Endothelial cell of umbilical vein (primary cell): Measurements from ENCODE around the gene VEGFA. TPM values are rescaled to one million over a fixed set of nuclear protein-coding genes. Genes with fewer than 3 reads are reported as not detected.

ENCODE experiments used
- BruUV-seq: library from RNA; stranded (reverse); fragments of 400-500 nt; replicated peaks from 2 replicates; lab custom pipeline; 2021; lab: Mats Ljungman, UMichigan
- CTCF ChIA-PET: fragments of 300-600, 350-600 bp; sonication (Branson Sonifier 250); formaldehyde crosslinking; loops from one replicate; lab custom pipeline; 2021; ENCODE audit warnings: antibody characterized with exemption, inconsistent platforms; lab: Charles Lee
- POLR2A ChIA-PET: fragments of 300-600, 350-600 bp; sonication (Branson Sonifier 250); formaldehyde crosslinking; loops from one replicate; lab custom pipeline; 2021; ENCODE audit warnings: antibody characterized with exemption, inconsistent platforms; lab: Charles Lee
- DNase-seq: peaks from one replicate; pipeline ENCODE4 v3.0.0-alpha.2; 2011; ENCODE audit warnings: low read depth, low spot score
- FAIRE-seq: peaks from 2 replicates; lab custom pipeline; 2011; peaks lifted over from hg19 to GRCh38; lab: Jason Lieb, UNC
- H2AFZ ChIP-seq: 2 replicates; pipeline ENCODE4 v1.6.0; 2012; ENCODE audit warnings: low read depth, low read length, control low read depth, inconsistent platforms
- H3K27ac ChIP-seq: 2 replicates; pipeline ENCODE4 v1.5.1; 2011; ENCODE audit warnings: low read depth, mild to moderate bottlenecking, control low read depth, low read length, moderate library complexity; ENCODE audit not compliant: insufficient read depth
- H3K27me3 ChIP-seq, 2 experiments: 2 replicates each; pipeline versions ENCODE4 v1.6.0 to v1.6.1; 2011; ENCODE audit warnings: low read length in 2 of 2, mixed read lengths in 1 of 2; ENCODE audit not compliant: control insufficient read depth in 2 of 2, insufficient read depth in 2 of 2
- H3K36me3 ChIP-seq, 2 experiments: 2 replicates in 1 of 2; 3 replicates in 1 of 2; pipeline ENCODE4 v1.5.1; 2011; ENCODE audit warnings: low read length in 2 of 2, mild to moderate bottlenecking in 1 of 2, moderate library complexity in 1 of 2; ENCODE audit not compliant: control insufficient read depth in 2 of 2, insufficient read depth in 2 of 2; ENCODE audit errors: extremely low read depth in 1 of 2
- H3K4me1 ChIP-seq: 3 replicates; pipeline ENCODE4 v1.5.1; 2011; ENCODE audit warnings: mild to moderate bottlenecking, low read length; ENCODE audit not compliant: control insufficient read depth, insufficient read depth; ENCODE audit errors: extremely low read depth
- H3K4me2 ChIP-seq: 2 replicates; pipeline ENCODE4 v1.6.1; 2011; ENCODE audit warnings: low read length, control low read depth, mixed read lengths; ENCODE audit not compliant: insufficient read depth
- H3K4me3 ChIP-seq, 3 experiments: fragments of 200-600 bp in 1 of 3; sonication (generic), shearing (Covaris generic) in 1 of 3; replicated peaks in 1 of 3; 2 replicates each; pipeline ENCODE4 v1.5.1; 2011 to 2016; ENCODE audit warnings: control low read depth in 3 of 3, low read length in 3 of 3, mild to moderate bottlenecking in 2 of 3, inconsistent platforms in 1 of 3, low read depth in 1 of 3, moderate library complexity in 1 of 3; ENCODE audit not compliant: insufficient read depth in 1 of 3
- H3K79me2 ChIP-seq: 2 replicates; pipeline ENCODE4 v1.6.0; 2012; ENCODE audit warnings: low read length, inconsistent platforms; ENCODE audit not compliant: control insufficient read depth, insufficient read depth
- H3K9ac ChIP-seq: replicated peaks from 2 replicates; pipeline ENCODE3; 2011; ENCODE audit warnings: low read length, control low read depth; ENCODE audit not compliant: insufficient read depth; ENCODE audit errors: extremely low read depth
- H3K9me1 ChIP-seq: replicated peaks from 3 replicates; pipeline ENCODE4 v1.6.0; 2011; ENCODE audit warnings: mild to moderate bottlenecking, low read length; ENCODE audit not compliant: control insufficient read depth, insufficient read depth; ENCODE audit errors: extremely low read depth
- H3K9me3 ChIP-seq: replicated peaks from 2 replicates; pipeline ENCODE4 v1.5.1; 2012; ENCODE audit warnings: low read length, inconsistent platforms; ENCODE audit not compliant: control insufficient read depth, insufficient read depth
- H4K20me1 ChIP-seq: replicated peaks from 2 replicates; pipeline ENCODE3; 2011; ENCODE audit warnings: mild to moderate bottlenecking, low read length; ENCODE audit not compliant: control insufficient read depth, insufficient read depth; ENCODE audit errors: extremely low read depth
- CTCF ChIP-seq, 2 donors: IDR thresholded peaks; 1 replicate in 1 of 2; 2 replicates in 1 of 2; pipeline ENCODE4 v1.5.1; 2011; ENCODE audit warnings: low read length in 2 of 2, mild to moderate bottlenecking in 2 of 2, moderate library complexity in 2 of 2, control low read depth in 1 of 2, inconsistent platforms in 1 of 2, low read depth in 1 of 2; ENCODE audit not compliant: insufficient read depth in 1 of 2; ENCODE audit errors: extremely low read depth in 1 of 2
- EZH2 ChIP-seq: IDR thresholded peaks from 2 replicates; pipeline ENCODE4 v1.6.1; 2012; ENCODE audit warnings: borderline replicate concordance, low read depth, mild to moderate bottlenecking, moderate library complexity, low read length, inconsistent platforms; ENCODE audit not compliant: severe bottlenecking
- JUN ChIP-seq: IDR thresholded peaks from 2 replicates; pipeline ENCODE4 v1.6.1; 2011; ENCODE audit warnings: borderline replicate concordance, low read depth; ENCODE audit not compliant: insufficient read length, insufficient read depth
- MAX ChIP-seq: IDR thresholded peaks from 2 replicates; pipeline ENCODE4 v1.6.1; 2011; ENCODE audit not compliant: insufficient read depth, insufficient read length
- MYC ChIP-seq: IDR thresholded peaks from one replicate; pipeline ENCODE4 v1.6.1; 2011; ENCODE audit warnings: mild to moderate bottlenecking, low read depth, low read length
- POLR2A ChIP-seq: IDR thresholded peaks from 2 replicates; pipeline ENCODE4 v1.6.1; 2012; ENCODE audit warnings: low read depth, mild to moderate bottlenecking, control low read depth, low read length
- POLR2AphosphoS5 ChIP-seq: IDR thresholded peaks from 2 replicates; pipeline ENCODE4 v1.6.1; 2012; ENCODE audit warnings: low read depth, mild to moderate bottlenecking, control low read depth, low read length, moderate library complexity; ENCODE audit not compliant: insufficient read depth
- dilution Hi-C: fragments of 300-500 bp; cut with MboI; formaldehyde crosslinking; loops from one replicate; pipeline ENCODE4 v1.15.0; 2019; ENCODE audit warnings: low sequenced_read_pairs; ENCODE audit not compliant: extremely low pct_ligation_motif_present
- intact Hi-C: fragments of 100-400 bp; cut with micrococcal nuclease; formaldehyde crosslinking; loops from one replicate; pipeline ENCODE4 v1.10.0; 2022
- polyA plus RNA-seq, 4 experiments: library from polyadenylated mRNA; depleted of rRNA in 3 of 4; stranded (reverse) in 3 of 4; unstranded in 1 of 4; fragments of >200 nt; gene quantifications; 2 replicates each; pipeline versions ENCODE4 v1.2.1 to v1.2.3, GENCODE V29; 2011 to 2012; ENCODE audit warnings: missing spikeins in 1 of 4
- total RNA-seq: library from RNA; stranded (reverse); gene quantifications from 2 replicates; pipeline ENCODE4 v1.2.3, GENCODE V29; 2021

The VEGFA gene
- total and polyA plus RNA-seq, 2 donors (not counting 3 experiments of a cell fraction or from before 2014, with no cell fraction given), result 18.1 to 19.9 TPM

- dilution Hi-C loops, result no loop called here
- no peak for TF ChIP-seq EZH2
- TF ChIP-seq JUN, result no peak
- no peak for TF ChIP-seq CTCF (IDR thresholded peaks at IDR 0.05; ENCODE audit: extremely low read depth in 1 of 2, insufficient read depth in 1 of 2, low read depth in 1 of 2, low read length in 2 of 2)
- TF ChIP-seq POLR2AphosphoS5, result no peak
- no peak for TF ChIP-seq MAX
- no peak for TF ChIP-seq MYC
- TF ChIP-seq POLR2A, result no peak
- FAIRE-seq (no peak), DNase-seq (no peak)
- CTCF ChIA-PET, result interaction anchor here (0.9 kb wide), 1 partner anchor 19 kb away, joined by 3 read pairs; no protein-coding TSS in a partner anchor
- H3K27ac ChIP-seq, result no peak overlapping the region
- H3K9me1 ChIP-seq, result no peaks in the 10 kb centered on the region
- H2AFZ ChIP-seq, result no peak overlapping the region
- no peak overlapping the region for H3K4me3 ChIP-seq
- H3K79me2 ChIP-seq, result no peaks in the 10 kb centered on the region
- H3K4me2 ChIP-seq, result no peak overlapping the region
- H3K36me3 ChIP-seq, result no peaks in the 10 kb centered on the region
- POLR2A ChIA-PET, result no interaction called here
- intact Hi-C loops, result no loop called here
- H3K9ac ChIP-seq, result no peak overlapping the region
- H4K20me1 ChIP-seq, result no peaks in the 10 kb centered on the region
- H3K27me3 ChIP-seq, result peaks cover 0 to 9% of the 10 kb centered on the region in 2 experiments
- BruUV-seq, result no TSS peak
- H3K4me1 ChIP-seq, result no peaks in the 10 kb centered on the region
- no peaks in the 10 kb centered on the region for H3K9me3 ChIP-seq
Measured at GRCh38 chr6:43805699-43806042, 35.7 kb downstream of the VEGFA start.
